Esophagus muscularis mucosa (tissue), 4 donors: ENCODE measurements around the gene INTS14. TPM values are rescaled to one million over a fixed set of nuclear protein-coding genes. Genes with fewer than 3 reads are reported as not detected.
"Not testable (repeated sequence)": the region's sequence is repeated elsewhere in the genome, so short reads cannot be mapped to it uniquely, and the experiment has no call there.

Experiments
- DNase-seq: peaks from one replicate; pipeline ENCODE4 v3.0.0-alpha.2; 2017; ENCODE audit errors: extremely low spot score
- H3K27ac ChIP-seq, 4 donors: fragments of 200-600 bp; sonication (generic); replicated peaks in 1 of 4; 1 replicate in 3 of 4; 2 replicates in 1 of 4; pipeline ENCODE4 v1.5.1; 2016 to 2019; ENCODE audit warnings: mild to moderate bottlenecking in 1 of 4
- H3K27me3 ChIP-seq, 4 donors: fragments of 200-600 bp; sonication (generic); one replicate each; pipeline versions ENCODE4 v1.5.1 to v1.6.0; 2016 to 2019
- H3K36me3 ChIP-seq, 4 donors: fragments of 200-600 bp; sonication (generic); one replicate each; pipeline ENCODE4 v1.5.1; 2016 to 2019
- H3K4me1 ChIP-seq, 4 donors: fragments of 200-600 bp; sonication (generic); one replicate each; pipeline ENCODE4 v1.5.1; 2016 to 2019
- H3K4me3 ChIP-seq, 4 donors: fragments of 200-600 bp; sonication (generic); 1 replicate in 2 of 4; 2 replicates in 2 of 4; pipeline ENCODE4 v1.5.1; 2016 to 2019; ENCODE audit warnings: mild to moderate bottlenecking in 4 of 4, moderate library complexity in 1 of 4
- H3K9me3 ChIP-seq, 4 donors: fragments of 200-600 bp; sonication (generic); 1 replicate in 3 of 4; 2 replicates in 1 of 4; pipeline ENCODE4 v1.5.1; 2016 to 2019
- CTCF ChIP-seq, 3 experiments: fragments of 200-600 bp in 2 of 3; fragments of 450-650 bp in 1 of 3; sonication (generic) in 2 of 3; IDR thresholded peaks; one replicate each; pipeline ENCODE4 v1.5.1; 2017 to 2019; ENCODE audit warnings: antibody characterized with exemption in 3 of 3, mild to moderate bottlenecking in 2 of 3, moderate library complexity in 1 of 3
- EP300 ChIP-seq: sonication (generic); formaldehyde crosslinking; IDR thresholded peaks from one replicate; pipeline ENCODE4 v1.6.1; 2017; ENCODE audit warnings: antibody characterized with exemption
- POLR2A ChIP-seq: fragments of 450-650 bp; IDR thresholded peaks from one replicate; pipeline ENCODE4 v1.6.1; 2017; ENCODE audit warnings: antibody characterized with exemption, moderate library complexity, mild to moderate bottlenecking, low read depth
- POLR2AphosphoS5 ChIP-seq, 2 donors: sonication (generic); formaldehyde crosslinking; IDR thresholded peaks; one replicate each; pipeline ENCODE4 v1.6.1; 2017; ENCODE audit warnings: antibody characterized with exemption in 2 of 2
- WGBS: methylation state at CpG from one replicate; pipeline ENCODE4 v1.1.5; 2018; 5-methylcytosine and 5-hydroxymethylcytosine counted together
- intact Hi-C: fragments of 100-400 bp; cut with DNase I; formaldehyde crosslinking; loops from one replicate; pipeline ENCODE4 v1.15.1; 2023
- total RNA-seq, 4 donors: library from RNA; depleted of rRNA; stranded (reverse); fragments of >200 nt; gene quantifications; one replicate each; pipeline versions ENCODE4 v1.1.0 to v1.2.1, GENCODE V29; 2016

INTS14 gene
- total RNA-seq, 4 donors from 2014 or later: 18.9 to 24.2 (median 21.3) TPM

DNA sequence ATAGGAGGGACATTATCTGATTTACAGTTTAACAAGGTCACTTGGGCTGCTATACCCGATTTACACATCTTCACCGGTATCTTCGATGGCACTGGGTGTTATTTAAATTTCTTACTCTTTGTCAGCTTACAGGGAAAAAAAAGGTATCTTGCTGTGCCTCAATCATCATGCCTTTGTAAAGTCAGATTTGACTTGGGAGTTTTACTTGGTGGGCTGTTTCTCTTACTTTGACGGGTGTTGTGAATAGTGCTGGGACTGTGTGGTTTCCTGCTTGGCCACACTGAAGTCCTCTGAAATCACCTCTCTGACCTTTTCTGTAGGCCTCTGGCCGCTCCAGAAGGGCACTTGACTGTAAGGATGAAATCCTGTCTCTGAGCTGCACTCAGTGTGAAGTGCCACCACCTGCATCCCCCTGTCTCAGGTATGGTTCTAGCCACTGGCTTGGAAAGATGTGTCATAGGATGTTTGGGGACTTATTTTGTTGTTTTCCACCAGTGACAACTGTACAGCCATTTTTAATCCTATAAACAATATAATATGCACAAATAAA is 7.7 kb upstream of the INTS14 start:
- Histone ChIP-seq H3K9me3 (no peaks in the 10 kb centered on the region), H3K27ac (no peak overlapping the region), H3K27me3 (no peaks in the 10 kb centered on the region), H3K4me3 (no peak overlapping the region), H3K36me3 (no peaks in the 10 kb centered on the region), H3K4me1 (no peaks in the 10 kb centered on the region)
- no peak for DNase-seq
- 71% methylated on average over 4 of the region's 5 CpGs for WGBS
- intact Hi-C loops: no loop called here
- TF ChIP-seq CTCF (IDR thresholded peaks at IDR 0.05) (no peak), POLR2A (no peak), POLR2AphosphoS5 (IDR thresholded peaks at IDR 0.05) (no peak), EP300 (no peak)

DNA sequence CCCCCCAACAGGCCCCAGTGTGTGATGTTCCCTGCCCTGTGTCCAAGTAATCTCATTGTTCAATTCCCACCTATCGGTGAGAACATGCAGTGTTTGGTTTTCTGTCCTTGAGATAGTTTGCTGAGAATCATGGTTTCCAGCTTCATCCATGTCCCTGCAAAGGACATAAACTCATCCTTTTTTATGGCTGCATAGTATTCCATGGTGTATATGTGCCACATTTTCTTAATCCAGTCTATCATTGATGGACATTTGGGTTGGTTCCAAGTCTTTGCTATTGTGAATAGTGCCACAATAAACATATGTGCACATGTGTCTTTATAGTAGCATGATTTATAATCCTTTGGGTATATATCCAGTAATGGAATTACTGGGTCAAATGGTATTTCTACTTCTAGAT is 5.0 kb upstream of the INTS14 start:
- intact Hi-C loops, H3K4me3 ChIP-seq, H3K27me3 ChIP-seq, H3K36me3 ChIP-seq, H3K27ac ChIP-seq, DNase-seq, H3K9me3 ChIP-seq: not testable (repeated sequence)
- peaks cover 5 to 12% (median 10%) of the 10 kb centered on the region in 4 donors for H3K4me1 ChIP-seq
- 93% methylated on average over 1 of the region's 1 CpG for WGBS

- Histone ChIP-seq H3K4me3 (no peak overlapping the region), H3K36me3 (no peaks in the 10 kb centered on the region), H3K27me3 (no peaks in the 10 kb centered on the region), H3K9me3 (no peaks in the 10 kb centered on the region), H3K4me1 (peaks cover 14 to 34% (median 31%) of the 10 kb centered on the region in 4 donors), H3K27ac (no peak overlapping the region)
- DNase-seq: no peak
- WGBS: 84% methylated on average over 5 of the region's 6 CpGs
- intact Hi-C loops: loop anchor here (5.0 kb wide), 1 partner anchor 81 kb away; the partner anchor contains the start of gene HACD3
- TF ChIP-seq CTCF (IDR thresholded peaks at IDR 0.05) (no peak), EP300 (no peak), POLR2AphosphoS5 (IDR thresholded peaks at IDR 0.05) (no peak), POLR2A (no peak)
Observed at GRCh38 chr15:65612949-65613744, 2.2 kb upstream of the INTS14 start.

- 86% methylated on average over 2 of the region's 2 CpGs for WGBS
- peak overlapping the region; percentile 89 to 97 (median 94) for H3K27ac ChIP-seq
- no peaks in the 10 kb centered on the region for H3K9me3 ChIP-seq
- H3K4me3 ChIP-seq: no peak overlapping the region
- intact Hi-C loops: loop anchor here (5.0 kb wide), 1 partner anchor 80 kb away; the partner anchor contains the start of gene HACD3
- peaks cover 14 to 39% (median 33%) of the 10 kb centered on the region in 4 donors for H3K4me1 ChIP-seq
- no peaks in the 10 kb centered on the region for H3K36me3 ChIP-seq
- no peak for TF ChIP-seq EP300
- no peak for TF ChIP-seq POLR2AphosphoS5 (IDR thresholded peaks at IDR 0.05)
- TF ChIP-seq CTCF (IDR thresholded peaks at IDR 0.05): no peak
- TF ChIP-seq POLR2A: no peak
- DNase-seq: no peak
- H3K27me3 ChIP-seq: no peaks in the 10 kb centered on the region
Observed at GRCh38 chr15:65612616-65612946, 1.6 kb upstream of the INTS14 start.

DNA sequence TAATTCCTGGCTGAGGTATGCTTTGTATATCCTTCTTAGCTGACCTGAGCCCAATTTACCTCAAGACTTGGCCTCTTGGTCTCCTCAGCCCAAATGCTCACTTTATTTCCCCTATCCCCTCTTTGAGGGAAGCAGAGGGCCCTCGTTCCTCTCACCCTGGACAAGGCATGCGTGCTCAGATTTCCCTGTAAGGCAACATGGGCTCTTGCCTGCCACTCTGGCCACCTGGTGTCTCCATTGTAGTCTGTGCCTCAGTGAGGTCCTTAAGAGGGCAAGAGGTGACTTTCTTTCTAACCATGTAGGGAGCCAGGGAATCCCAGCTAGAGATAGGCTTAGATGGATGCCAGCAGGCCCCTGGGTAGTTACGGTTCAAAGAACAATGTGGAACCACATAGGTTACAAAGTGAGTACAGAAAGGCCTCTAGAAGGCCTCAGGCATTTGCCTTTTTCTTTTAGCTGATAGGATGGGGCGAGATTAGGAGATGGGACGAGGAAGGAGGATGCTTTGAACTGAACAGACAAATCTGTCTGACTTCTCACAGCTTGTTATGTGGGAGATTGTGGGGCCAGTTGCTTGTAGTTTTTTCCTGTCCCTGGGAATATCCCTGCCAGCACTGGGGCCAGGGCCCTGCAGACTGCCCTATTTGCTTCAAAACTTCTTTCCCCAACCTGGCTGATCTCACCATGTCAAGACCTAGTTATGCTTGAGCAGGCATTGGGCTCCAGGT is 1.1 kb upstream of the INTS14 start:
- Histone ChIP-seq H3K27ac (peak overlapping the region; percentile 89 to 97 (median 94)), H3K4me3 (peak overlapping the region; percentile 77 to 96 (median 90)), H3K9me3 (no peaks in the 10 kb centered on the region), H3K27me3 (no peaks in the 10 kb centered on the region), H3K36me3 (peaks cover 0 to under 1% (median 0%) of the 10 kb centered on the region in 4 donors), H3K4me1 (peaks cover 14 to 41% (median 34%) of the 10 kb centered on the region in 4 donors)
- TF ChIP-seq CTCF (IDR thresholded peaks at IDR 0.05): no peak
- no peak for TF ChIP-seq EP300
- no peak for TF ChIP-seq POLR2A
- no peak for TF ChIP-seq POLR2AphosphoS5 (IDR thresholded peaks at IDR 0.05)
- WGBS: 87% methylated on average over 5 of the region's 5 CpGs
- no peak for DNase-seq
- intact Hi-C loops: loop anchor here (5.0 kb wide), 1 partner anchor 80 kb away; the partner anchor contains the start of gene HACD3
